Measurements from ENCODE around the gene TMEM203. TPM values are rescaled to one million over a fixed set of nuclear protein-coding genes. Genes with fewer than 3 reads are reported as not detected.

TMEM203 gene
- total and polyA plus RNA-seq, 2 of the 13 experiments (the other 11 are each of a cell fraction or from before 2014, with no cell fraction given) = 23.4 to 36.7 TPM

- TF ChIP-seq MXD1 (CRISPR knock-in tag; IDR thresholded peaks at IDR 0.05) (peak; percentile 38; the same call in 1 of the 2 replicates), TP53 (CRISPR knock-in tag; conservative IDR thresholded peaks at IDR 0.05) (no peak), KAT2B (IDR thresholded peaks at IDR 0.05; ENCODE audit: borderline replicate concordance, low read depth, low read length) (no peak), ZNF12 (CRISPR knock-in tag; IDR thresholded peaks at IDR 0.05) (no peak; the same call in 1 of the 2 replicates), TCF7 (IDR thresholded peaks at IDR 0.05; ENCODE audit: low read depth) (no peak), ZNF136 (CRISPR knock-in tag; IDR thresholded peaks at IDR 0.05; ENCODE audit: low read depth) (no peak), ZNF740 (CRISPR knock-in tag; IDR thresholded peaks at IDR 0.05) (no peak), NCOA2 (CRISPR knock-in tag; IDR thresholded peaks at IDR 0.05) (no peak), ZNF570 (CRISPR knock-in tag; IDR thresholded peaks at IDR 0.05; ENCODE audit: borderline replicate concordance) (no peak), ZFAT (CRISPR knock-in tag; conservative IDR thresholded peaks at IDR 0.05) (no peak), KDM6A (CRISPR knock-in tag; IDR thresholded peaks at IDR 0.05; ENCODE audit: low read depth) (0 out of 2 replicates have a peak, but pooled peaks have one; percentile 21), SIX1 (CRISPR knock-in tag; IDR thresholded peaks at IDR 0.05; ENCODE audit: borderline replicate concordance) (no peak), ZNF510 (CRISPR knock-in tag; IDR thresholded peaks at IDR 0.05; ENCODE audit: low read depth) (no peak), PATZ1 (CRISPR knock-in tag; IDR thresholded peaks at IDR 0.05) (0 out of 2 replicates have a peak, but pooled peaks have one; percentile 58), ZBTB39 (CRISPR knock-in tag; IDR thresholded peaks at IDR 0.05) (no peak)
- TF ChIP-seq, protein P1, sequence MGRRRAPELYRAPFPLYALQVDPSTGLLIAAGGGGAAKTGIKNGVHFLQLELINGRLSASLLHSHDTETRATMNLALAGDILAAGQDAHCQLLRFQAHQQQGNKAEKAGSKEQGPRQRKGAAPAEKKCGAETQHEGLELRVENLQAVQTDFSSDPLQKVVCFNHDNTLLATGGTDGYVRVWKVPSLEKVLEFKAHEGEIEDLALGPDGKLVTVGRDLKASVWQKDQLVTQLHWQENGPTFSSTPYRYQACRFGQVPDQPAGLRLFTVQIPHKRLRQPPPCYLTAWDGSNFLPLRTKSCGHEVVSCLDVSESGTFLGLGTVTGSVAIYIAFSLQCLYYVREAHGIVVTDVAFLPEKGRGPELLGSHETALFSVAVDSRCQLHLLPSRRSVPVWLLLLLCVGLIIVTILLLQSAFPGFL (CRISPR knock-in tag; IDR thresholded peaks at IDR 0.05) = no peak
- TF ChIP-seq, protein P2, sequence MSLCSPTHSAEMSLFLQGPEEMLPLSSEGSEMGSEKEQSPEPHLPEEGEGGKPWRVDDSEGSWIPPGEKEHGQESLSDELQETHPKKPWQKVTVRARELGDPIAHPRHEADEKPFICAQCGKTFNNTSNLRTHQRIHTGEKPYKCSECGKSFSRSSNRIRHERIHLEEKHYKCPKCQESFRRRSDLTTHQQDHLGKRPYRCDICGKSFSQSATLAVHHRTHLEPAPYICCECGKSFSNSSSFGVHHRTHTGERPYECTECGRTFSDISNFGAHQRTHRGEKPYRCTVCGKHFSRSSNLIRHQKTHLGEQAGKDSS (CRISPR knock-in tag; IDR thresholded peaks at IDR 0.05; ENCODE audit: borderline replicate concordance, low read depth) = no peak
- TF ChIP-seq, protein P3, sequence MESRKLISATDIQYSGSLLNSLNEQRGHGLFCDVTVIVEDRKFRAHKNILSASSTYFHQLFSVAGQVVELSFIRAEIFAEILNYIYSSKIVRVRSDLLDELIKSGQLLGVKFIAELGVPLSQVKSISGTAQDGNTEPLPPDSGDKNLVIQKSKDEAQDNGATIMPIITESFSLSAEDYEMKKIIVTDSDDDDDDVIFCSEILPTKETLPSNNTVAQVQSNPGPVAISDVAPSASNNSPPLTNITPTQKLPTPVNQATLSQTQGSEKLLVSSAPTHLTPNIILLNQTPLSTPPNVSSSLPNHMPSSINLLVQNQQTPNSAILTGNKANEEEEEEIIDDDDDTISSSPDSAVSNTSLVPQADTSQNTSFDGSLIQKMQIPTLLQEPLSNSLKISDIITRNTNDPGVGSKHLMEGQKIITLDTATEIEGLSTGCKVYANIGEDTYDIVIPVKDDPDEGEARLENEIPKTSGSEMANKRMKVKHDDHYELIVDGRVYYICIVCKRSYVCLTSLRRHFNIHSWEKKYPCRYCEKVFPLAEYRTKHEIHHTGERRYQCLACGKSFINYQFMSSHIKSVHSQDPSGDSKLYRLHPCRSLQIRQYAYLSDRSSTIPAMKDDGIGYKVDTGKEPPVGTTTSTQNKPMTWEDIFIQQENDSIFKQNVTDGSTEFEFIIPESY (CRISPR knock-in tag; IDR thresholded peaks at IDR 0.05) = no peak
Observed at GRCh38 chr9:137254624-137255447, 49.4 kb upstream of the TMEM203 start, which contains the start of gene NELFB (continued).
